H1 (cell line): ENCODE data around the gene SORBS1. TPM values are rescaled to one million over a fixed set of nuclear protein-coding genes. Genes with fewer than 3 reads are reported as not detected.

Source experiments
- CBX8 ChIP-seq: fragments of 300-800, 300-1000 bp; sonication (generic); IDR thresholded peaks from 2 replicates; pipeline ENCODE4 v1.7.1; 2016; ENCODE audit warnings: low read depth, low read length, borderline replicate concordance
- CHD7 ChIP-seq: fragments of 300-600 bp; sonication (generic); IDR thresholded peaks from 2 replicates; pipeline ENCODE4 v1.7.1; 2012; ENCODE audit warnings: low read length, moderate library complexity, mild to moderate bottlenecking, inconsistent platforms; ENCODE audit not compliant: insufficient replicate concordance
- CREB1 ChIP-seq: IDR thresholded peaks from 2 replicates; pipeline ENCODE4 v1.6.1; 2012; ENCODE audit warnings: inconsistent platforms
- CTBP2 ChIP-seq: IDR thresholded peaks from 2 replicates; pipeline ENCODE4 v1.7.0; 2011; ENCODE audit warnings: borderline replicate concordance, mild to moderate bottlenecking, moderate library complexity, mixed read lengths, low read length; ENCODE audit not compliant: insufficient read depth, insufficient read length
- EP300 ChIP-seq, 2 experiments: IDR thresholded peaks; 1 replicate in 1 of 2; 2 replicates in 1 of 2; pipeline ENCODE4 v1.6.1; 2011 to 2012; ENCODE audit warnings: low read depth in 2 of 2, low read length in 2 of 2, mild to moderate bottlenecking in 2 of 2, borderline replicate concordance in 1 of 2, inconsistent platforms in 1 of 2, moderate library complexity in 1 of 2
- GTF2F1 ChIP-seq: IDR thresholded peaks from 2 replicates; pipeline ENCODE4 v1.6.1; 2012; ENCODE audit warnings: low read depth, low read length, improper control_type of control experiment, borderline replicate concordance
- JUND ChIP-seq: IDR thresholded peaks from 2 replicates; pipeline ENCODE4 v1.6.1; 2011; ENCODE audit warnings: mild to moderate bottlenecking, improper control_type of control experiment, low read length
- RAD21 ChIP-seq, 2 experiments: IDR thresholded peaks in 1 of 2; conservative IDR thresholded peaks in 1 of 2; 2 replicates each; pipeline ENCODE4 v1.6.1; 2011; ENCODE audit warnings: low read depth in 2 of 2, low read length in 2 of 2, improper control_type of control experiment in 1 of 2, inconsistent platforms in 1 of 2, mild to moderate bottlenecking in 1 of 2, moderate library complexity in 1 of 2
- SAP30 ChIP-seq: fragments of 300-600 bp; sonication (generic); IDR thresholded peaks from 2 replicates; pipeline ENCODE4 v1.7.1; 2012; ENCODE audit warnings: low read length, moderate library complexity, mild to moderate bottlenecking, inconsistent platforms; ENCODE audit not compliant: insufficient read depth, insufficient replicate concordance
- SP4 ChIP-seq: IDR thresholded peaks from 2 replicates; pipeline ENCODE4 v1.6.1; 2012; ENCODE audit warnings: low read length, inconsistent platforms
- SRF ChIP-seq: IDR thresholded peaks from 2 replicates; pipeline ENCODE4 v1.6.1; 2011; ENCODE audit warnings: mild to moderate bottlenecking, low read depth, low read length, moderate library complexity
- polyA plus RNA-seq, 7 experiments: library from polyadenylated mRNA; depleted of rRNA in 3 of 7; stranded (reverse) in 5 of 7; unstranded in 2 of 7; fragments of >200 nt in 5 of 7; fragments of 200-250 nt in 2 of 7; gene quantifications; 1 replicate in 5 of 7; 2 replicates in 1 of 7; 4 replicates in 1 of 7; pipeline versions ENCODE4 v1.2.1 to v1.2.3, GENCODE V29; 2011 to 2013; ENCODE audit warnings: missing spikeins in 2 of 7, mixed read lengths in 2 of 7
- total RNA-seq: library from RNA; stranded (reverse); fragmentation: NEBNext Ultra II Directional; extraction: Animal tissue kit (Norgen Biotek cat#: 25700); gene quantifications from 2 replicates; pipeline ENCODE4 v1.2.1, GENCODE V29; 2021

Gene SORBS1
- total and polyA plus RNA-seq, 2 of the 8 experiments (the other 6 are each of a cell fraction or from before 2014, with no cell fraction given), result 16.0 to 35.0 TPM

GRCh38 chr10:95532536-95532935 is 28.6 kb downstream of the SORBS1 start (continued):
- no peak for TF ChIP-seq CHD7
- no peak for TF ChIP-seq SRF
- TF ChIP-seq RAD21 (IDR thresholded peaks at IDR 0.05 in 1 of 2, conservative IDR thresholded peaks at IDR 0.05 in 1 of 2; ENCODE audit: low read depth in 2 of 2, low read length in 2 of 2), result no peak
- no peak for TF ChIP-seq EP300 (IDR thresholded peaks at IDR 0.05; ENCODE audit: borderline replicate concordance in 1 of 2, low read depth in 2 of 2, low read length in 2 of 2)
- no peak for TF ChIP-seq GTF2F1
- TF ChIP-seq JUND, result no peak
- no peak for TF ChIP-seq SAP30
- no peak for TF ChIP-seq CREB1
- TF ChIP-seq SP4, result no peak
- no peak for TF ChIP-seq CTBP2
- TF ChIP-seq CBX8, result no peak
